ENCODE measurements around the gene CIAO2B.

CIAO2B gene

DNA sequence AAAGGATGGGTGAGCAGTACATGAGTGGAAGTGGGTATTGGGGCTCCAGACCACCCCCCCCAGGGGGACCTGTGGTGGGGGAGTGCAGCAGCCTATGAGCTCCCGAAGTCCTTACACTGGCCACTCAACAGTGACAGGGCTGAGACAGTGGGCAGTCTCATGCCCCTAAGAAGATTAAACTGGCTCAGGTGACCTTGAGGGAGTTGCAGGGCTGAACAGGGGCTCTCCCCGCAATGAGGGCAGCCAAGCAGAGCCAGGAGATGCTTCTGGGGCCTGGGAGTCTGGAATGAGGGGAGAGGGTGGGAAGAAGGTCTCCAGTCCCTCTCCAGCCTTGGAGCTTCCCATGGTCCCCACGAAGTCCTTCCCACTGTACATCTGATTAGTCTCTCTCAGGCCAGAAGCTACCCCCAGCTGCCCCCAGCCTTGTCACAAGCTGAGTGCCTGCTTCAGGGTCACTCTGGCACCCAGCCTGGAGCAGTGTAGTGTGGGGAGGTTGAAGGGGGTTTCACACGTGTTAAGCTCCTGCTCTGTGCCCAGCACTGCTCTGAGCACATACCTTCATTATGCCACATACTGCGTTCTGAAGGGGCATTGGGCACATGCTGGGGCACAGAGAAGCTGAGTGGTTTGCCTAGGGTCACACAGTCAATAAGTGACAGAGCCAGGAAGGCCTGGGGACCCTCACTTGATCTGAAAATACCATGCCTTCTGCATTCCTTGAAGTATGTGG is 14.5 kb downstream of the CIAO2B start:
- no peak for DNase-seq

DNA sequence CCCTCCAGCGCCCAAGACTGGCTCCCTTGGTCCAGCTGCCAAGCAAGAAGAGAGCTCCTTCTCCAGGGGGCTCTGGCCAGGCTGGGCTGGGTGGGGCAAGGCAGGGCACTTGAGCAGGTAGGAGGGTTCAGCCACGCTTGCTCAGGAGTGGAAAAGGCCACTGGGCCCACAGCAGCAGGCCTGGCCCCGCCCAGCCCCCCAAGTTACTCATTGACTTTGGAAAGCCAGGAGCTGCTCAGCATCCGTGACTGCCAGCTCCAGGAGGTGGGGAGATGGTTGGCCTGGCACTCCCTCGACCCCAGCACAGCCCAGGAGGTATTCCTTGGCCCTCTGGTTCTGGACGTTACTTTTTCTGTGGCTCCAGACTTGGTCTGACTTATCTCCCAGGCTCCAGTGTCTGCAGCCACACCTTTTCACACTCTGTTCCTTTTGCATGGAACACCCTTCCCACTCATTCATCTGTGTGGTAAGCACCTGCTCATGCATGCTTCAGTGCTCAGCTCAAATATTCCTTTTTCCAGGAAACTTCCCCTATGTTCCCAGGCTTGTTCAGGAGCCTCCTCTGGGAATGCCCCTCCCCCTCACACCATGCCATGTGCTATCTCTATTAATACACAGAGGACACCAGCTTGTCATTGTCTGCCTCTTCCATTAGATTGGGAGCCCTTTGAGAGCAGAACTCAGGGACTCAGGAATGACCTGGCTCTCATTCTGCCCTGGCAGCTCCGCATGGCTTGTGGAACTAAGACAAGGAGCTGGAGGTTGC is 15.2 kb downstream of the CIAO2B start, which contains the start of gene CDH16:
TSS of gene CDH16 (minus strand) at position 83 of the 766 bp plus-strand sequence. CDS start 820 bp downstream, outside the sequence.
- no peak for DNase-seq

DNA sequence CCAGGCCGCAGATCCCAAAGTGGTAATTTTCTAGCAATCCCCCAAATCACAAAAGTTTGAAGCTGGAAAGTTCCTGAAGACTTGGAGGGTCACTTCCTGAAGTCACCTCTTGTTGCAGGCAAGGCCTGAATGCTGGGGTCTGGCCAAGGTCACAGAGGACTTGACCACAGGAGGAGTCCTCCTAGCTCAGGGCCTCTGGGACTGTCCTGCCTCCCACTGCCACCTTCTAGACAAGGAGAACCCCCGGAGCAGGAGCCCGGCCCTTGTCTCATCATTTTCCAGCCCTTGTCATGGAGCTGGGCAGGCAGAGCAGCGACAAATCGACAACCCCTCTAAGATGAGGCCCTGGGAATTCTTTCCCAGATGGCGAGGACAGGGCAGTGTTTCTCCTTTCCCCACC is 15.8 kb downstream of the CIAO2B start:
- DNase-seq: no peak

DNA sequence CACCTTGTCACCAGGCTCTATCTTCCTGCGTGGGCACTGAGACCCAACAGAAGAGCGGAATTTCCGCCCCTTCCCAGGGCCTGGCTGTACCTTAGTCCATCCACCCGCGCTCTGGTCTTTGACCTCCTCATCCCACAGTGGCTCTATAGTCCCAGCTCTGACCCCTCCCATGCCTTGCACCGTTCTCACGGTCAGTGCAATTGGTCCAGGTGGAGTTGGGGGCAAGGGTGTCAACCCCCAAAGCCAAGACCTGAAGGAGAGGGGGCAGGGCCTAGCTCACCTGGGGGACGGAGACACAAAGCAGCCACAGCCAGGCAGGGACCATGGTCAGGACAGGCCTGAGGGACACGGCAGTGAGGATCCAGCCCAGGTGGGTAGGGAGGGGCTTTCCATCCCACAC is 16.5 kb downstream of the CIAO2B start:
- no peak for DNase-seq

DNA sequence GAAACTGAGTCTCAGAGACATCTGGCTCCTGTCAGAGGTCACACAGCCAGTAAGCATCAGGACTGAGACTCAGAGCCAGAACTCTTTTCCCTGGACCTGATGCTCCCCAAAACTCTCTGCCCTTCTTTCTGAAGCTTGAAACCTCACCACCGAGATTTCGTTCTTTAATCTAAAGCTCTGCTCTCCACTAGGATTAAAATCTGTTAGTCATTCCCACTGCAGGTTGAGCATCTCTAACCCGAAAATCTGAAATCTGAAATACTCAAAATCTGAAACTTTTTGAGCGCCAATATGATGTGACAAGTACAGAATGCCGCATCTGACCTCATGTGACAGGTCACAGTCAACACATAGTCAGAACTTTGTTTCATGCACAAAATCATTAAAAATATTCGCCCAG is 17.7 kb downstream of the CIAO2B start:
- DNase-seq: no peak

DNA sequence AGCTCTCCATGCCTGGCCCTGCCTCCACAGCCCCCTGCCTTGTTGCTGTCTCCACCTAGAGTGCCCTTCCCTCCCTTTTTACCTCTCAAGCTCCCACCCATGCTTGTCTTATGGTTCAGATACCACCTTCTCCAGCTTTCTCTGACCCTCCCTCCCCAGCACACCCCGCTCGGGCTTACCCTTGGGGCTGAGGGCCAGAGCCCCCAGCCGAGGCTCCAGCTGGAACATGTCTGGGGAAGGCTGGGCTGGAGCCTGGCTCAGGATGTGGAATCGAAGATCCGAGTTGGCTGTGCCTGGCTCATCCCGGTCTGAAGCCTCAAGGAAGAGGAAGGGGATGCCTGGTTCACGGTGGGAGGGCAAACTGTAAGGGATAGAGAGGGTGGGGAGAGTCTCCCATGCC is 19.2 kb downstream of the CIAO2B start:
- DNase-seq: no peak

DNA sequence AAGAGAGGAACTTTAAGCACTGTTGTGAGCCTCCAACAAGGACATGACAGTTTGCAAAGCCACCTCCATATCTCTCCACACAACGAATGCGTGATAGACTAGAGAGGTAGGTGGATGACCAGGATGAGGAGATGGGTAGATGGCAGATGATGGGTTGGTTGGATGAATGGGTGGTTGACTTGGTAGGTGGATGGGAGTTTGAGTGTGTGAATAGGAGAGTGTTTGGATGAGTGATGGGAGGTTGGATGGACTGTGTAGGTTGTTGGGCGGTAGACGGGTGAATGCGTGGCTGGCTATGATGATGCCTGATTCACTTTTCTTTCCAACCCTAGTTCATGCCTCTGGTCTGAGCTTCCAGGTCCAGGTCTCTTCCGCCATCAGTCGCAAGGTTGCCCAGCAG is 19.7 kb downstream of the CIAO2B start:
- no peak for DNase-seq

DNA sequence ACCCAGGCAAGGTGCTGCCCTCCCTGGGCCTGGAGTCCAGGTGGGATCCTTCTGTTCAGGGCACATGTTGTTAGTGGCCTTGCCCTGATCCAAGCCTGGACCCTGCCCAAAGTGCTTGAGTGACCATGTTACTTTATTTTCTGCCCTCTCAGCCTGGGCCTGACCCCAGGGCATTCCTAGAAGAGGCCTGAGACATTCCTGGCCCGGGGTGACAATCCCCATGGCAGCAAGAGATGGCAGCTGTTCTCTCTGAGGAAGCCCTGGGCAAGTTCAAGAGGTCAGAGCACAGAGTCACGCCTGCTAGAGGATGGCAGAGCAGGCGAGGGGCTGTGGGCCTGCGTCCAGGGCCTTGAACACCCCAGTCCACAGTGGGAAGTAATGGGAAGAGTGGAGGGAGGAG is 20.5 kb downstream of the CIAO2B start:
- DNase-seq: no peak

DNA sequence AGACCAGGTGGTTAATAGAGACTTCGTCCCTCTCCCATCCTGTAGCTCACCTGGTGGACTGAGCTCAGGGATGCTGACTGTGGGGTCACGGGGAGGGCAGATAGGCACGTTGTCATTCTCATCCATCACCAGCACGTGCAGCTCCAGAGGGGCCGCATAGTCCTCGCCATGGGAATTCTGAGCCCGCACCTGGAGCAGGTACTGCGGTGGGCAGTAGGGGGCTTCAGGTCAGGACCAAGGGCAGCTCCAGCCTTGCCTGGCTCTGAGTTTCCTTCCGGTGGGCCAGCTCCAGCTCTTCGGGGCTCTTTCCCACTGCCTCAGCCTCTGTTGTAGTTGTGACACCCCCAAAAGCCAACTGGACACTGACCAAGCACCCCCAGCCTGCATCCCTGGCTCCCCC is 21.1 kb downstream of the CIAO2B start:
- DNase-seq: no peak

DNA sequence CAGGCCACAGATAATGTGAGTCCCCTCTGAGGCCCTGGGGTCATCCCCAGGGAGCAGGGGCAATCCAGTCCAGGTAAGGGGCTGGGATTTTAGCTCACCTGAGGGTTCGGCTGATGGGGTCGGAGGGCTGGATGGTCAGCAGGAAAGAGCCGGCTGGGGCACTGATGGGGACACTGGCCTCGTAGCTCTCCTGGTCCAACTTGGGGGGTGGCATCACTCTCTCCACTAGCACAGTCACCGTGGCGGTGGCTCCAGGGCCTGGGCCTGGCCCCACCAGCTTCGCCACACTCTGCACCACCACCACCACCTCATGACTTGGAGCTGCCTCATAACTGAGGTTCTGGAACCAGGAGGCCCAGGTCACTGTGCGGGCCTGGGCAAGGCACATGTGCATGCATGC is 22.4 kb downstream of the CIAO2B start:
- DNase-seq: no peak

DNA sequence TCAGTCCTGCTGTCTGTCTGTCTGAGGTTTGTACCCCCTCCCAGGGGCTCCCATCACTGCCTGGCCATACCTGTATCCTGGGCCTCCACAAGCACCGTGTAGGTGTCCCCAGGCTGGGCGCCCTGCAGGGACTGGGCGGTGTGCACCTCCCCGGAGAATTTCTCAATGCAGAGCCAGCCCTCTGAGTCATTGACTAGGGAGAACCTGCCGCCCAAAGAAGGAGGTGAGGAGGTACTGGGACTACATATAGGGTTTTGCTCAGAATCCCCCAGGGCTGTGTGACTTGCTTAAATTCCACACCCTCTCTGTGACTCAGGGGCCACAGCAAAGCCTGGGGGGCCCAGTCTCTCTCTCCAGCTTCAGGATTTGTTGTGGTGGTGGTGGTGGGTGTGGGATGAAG is 23.1 kb downstream of the CIAO2B start:
- DNase-seq: no peak

DNA sequence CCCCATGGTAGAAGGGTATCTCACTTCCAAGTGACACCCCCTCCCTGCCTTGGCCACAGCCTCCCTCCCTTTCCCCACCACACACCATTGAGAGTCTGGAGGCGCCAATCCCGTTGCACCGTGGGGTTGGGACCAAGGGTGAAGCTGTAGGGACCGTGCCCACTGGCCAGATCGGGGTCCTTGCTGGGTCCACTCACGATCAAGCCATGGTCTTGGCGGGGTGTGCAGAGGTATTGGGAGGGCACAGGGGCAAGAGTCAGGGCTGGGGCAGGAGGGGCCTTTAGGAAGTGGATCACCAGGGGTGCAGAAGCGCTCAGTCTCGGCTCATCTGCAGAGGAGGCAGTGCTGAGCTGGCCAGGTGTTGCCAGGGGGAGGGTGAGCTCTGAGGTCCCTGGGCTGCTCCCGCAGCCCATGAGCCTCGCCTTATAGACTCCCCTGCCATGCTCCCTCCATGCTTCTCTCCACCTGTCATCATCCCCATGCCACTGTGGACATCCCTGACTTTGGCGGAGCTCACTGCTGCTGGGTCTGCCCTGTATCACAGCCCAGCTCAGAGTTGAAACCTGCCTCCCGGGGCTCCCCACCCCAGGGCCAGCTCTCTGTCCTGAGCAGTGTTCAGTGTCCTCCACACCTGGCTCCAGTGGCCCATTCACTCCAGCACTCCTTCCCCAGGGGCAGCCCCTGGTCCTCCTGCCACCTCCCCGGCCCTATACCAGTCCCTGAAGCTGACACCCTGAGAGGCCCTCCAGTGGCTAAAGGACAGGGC is 23.8 kb downstream of the CIAO2B start:
- DNase-seq: no peak

DNA sequence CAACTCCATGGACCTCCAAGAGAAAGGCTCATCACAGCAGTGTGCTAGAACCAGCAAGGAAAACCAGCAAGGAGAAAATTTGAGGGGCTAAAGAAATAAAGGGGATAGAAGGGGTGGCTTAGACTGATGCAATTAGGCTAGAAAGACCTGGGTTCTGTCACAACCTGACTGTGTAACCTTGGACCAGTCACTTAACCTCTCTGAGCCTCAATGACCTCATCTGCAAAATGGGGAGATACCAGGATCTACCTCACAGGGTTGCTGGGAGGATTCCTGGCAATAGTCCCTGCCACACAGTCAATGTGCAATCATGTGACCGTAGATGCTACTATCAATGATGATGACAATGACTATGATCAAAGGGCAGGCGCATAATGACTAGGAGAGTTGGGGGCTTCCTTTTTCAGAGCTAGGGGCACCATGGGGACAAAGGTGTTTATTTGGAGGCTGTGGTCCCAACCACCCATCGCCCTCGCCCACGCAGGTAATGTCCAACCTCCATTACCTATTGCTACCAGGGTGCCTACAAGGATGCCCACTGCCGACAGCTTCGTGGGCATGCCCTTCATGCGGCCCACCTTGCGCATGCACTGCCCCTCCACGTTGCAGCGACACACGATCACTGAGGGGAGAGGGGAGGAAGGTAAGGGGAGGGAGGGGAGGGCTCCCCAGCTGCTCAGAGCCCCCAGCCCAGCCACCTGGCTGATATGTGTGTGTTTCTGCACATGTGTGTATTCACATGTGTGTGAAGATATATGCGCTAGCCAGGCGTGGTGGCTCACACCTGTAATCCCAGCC is 25.2 kb downstream of the CIAO2B start:
- DNase-seq: no peak

DNA sequence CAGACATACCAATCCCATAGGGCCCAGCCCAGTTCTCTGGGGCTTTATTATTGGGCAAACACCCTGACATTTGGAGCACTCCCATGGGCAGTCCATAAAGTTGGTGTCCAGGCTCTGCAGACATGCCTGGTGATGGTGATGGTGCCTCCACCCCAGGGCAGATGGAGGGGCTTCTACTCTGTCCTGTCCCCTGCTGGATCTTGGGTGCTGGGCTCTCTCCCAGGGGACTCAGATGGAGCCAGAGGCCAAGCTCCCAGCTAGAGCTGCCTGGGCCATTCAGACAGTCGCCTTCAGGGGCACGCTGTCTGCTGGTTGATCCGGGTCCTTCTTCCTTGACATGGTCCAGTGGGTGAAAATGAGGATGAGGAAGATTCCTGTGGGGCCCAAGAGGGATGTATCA is 26.1 kb downstream of the CIAO2B start:
- DNase-seq: no peak

DNA sequence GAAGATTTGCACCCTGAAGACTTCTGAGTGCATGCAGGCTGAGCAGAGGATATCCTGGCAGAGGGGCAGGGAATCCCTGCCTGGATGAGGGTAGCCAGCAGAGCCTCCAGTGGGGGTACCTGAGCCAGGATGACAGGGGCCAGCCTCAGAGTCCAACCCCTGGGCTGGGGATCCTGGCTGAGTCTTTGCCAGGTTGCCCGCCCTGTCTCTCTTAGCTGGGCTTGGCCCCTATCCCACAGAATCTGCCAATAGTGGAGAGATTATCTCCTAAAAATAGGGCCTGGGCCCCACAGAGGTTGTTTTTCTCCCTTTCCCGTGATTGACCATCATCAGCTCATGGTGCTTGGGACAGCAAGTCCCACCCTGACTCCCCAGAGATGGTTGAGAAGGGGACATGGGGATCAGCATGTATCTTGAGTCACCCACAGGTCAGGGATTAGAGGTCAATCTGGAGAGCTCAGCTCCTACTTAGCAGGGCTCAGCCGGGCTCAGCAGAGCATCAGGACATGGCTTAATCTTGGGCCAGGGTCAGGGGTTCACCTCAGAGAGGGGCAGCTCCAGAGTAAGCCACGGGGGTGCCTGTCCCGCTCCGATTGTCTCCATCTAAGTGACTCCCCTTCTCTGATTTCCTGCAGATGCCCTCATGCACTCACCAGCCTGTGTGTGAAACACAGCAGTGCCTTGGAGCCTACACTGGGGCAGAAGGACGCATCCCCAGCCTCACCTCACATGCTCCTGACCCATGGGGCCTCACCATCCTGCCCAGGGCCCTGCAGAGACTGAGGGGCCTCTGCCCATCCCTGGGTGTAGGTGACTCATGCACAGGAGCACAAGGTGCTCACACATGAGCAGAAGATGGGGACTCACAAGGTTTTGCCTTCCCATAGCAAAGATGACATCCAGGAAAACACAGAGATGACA is 27.0 kb downstream of the CIAO2B start:
- DNase-seq: no peak

DNA sequence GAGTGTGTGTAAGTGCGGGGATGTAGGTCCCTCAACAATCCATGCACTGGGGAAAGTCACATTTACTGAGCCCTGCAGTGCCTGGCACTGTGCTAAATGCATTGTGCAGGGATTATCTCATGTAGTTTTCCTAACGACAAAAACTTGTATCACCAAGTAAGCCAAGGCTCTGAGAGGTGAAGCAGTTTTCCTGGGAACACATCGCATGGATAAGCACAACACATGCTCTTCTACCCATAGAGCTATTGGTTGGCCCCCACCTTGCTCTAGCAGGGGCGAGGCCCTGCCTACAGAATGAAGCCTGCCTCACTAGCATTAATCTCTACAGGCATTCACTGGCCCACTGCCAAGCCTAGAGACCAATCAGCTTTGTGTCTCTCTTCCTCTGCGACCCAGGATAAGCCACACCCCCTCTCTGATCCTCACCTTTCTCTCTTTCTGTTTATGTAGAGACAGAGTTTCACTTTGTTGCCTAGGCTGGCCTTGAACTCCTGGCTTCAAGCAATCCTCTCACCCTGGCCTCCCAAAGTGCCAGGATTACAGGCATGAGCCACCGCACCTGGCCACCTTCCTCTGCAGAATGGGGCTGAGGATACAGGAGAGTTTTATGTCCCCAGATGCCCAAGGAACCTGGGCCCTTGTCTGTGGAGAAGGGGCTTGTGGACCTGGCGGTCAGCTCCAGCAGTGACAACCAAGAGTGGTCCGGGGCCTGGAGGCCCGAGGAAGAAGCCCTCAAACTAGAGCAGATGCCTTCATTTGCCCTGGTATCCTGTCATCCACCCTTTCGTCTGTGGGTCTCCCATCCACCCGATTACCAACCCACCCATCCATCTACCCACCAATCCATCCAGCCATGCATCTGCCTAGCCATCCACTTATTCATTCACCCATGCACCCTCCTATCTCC is 28.3 kb downstream of the CIAO2B start:
- no peak for DNase-seq

DNA sequence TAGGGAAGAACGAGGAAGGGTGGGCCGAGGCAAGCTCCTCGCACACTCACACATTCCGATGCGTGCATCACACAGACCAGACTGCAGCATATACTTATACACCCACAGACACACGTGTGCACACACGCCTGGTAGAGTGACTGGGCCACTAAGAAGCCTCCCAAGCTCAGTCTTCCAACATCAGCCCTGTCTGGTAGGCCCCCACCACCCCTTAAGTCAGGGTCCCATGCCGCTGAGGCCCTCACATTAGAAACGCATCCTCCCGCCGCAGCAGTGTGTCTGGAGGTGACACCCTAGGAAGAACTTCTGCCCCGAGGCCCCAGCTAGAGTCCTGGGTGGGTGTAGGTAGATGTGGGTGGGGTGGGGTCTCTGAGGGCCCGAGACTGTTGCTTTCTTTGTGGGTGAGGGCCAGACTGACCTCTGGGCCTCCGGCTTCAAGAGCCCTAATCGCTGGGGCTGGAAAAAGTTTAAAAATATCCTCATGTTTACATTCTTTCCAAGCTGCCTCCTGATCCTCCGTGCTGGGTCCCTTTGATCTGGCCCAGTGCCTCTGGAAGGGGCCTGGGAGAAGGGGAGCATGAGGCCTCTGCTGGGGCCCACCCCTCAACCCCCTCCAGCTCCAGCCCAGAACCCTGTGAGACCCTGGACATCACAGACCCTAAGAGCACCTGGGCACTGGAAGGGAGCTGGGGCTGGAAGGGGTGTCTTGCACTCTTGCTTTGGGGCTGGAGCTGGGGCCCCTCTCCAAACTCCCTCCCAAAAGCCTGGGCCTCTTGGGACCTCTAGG is 29.2 kb downstream of the CIAO2B start:
- DNase-seq: no peak

DNA sequence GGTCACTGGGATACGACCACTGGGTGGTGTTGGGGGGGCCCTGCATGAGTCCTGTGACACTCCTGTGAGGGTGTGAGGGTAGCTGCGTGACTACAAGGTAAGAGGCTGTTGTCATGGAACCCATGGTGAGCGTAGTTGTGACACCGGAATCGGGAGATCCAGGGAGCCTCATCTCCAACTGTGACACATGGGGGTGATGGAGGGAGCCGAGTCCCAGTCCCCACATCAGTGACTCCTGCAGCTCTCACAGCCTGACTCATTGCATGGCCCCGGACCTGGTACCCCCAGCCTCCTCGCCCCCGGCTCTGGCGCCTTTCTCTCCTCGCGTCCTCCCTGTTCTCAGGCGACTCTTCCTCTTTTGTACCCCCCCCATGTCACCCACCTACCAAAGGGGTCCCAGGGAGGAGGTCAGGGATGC is 29.8 kb downstream of the CIAO2B start:
- DNase-seq: no peak

DNA sequence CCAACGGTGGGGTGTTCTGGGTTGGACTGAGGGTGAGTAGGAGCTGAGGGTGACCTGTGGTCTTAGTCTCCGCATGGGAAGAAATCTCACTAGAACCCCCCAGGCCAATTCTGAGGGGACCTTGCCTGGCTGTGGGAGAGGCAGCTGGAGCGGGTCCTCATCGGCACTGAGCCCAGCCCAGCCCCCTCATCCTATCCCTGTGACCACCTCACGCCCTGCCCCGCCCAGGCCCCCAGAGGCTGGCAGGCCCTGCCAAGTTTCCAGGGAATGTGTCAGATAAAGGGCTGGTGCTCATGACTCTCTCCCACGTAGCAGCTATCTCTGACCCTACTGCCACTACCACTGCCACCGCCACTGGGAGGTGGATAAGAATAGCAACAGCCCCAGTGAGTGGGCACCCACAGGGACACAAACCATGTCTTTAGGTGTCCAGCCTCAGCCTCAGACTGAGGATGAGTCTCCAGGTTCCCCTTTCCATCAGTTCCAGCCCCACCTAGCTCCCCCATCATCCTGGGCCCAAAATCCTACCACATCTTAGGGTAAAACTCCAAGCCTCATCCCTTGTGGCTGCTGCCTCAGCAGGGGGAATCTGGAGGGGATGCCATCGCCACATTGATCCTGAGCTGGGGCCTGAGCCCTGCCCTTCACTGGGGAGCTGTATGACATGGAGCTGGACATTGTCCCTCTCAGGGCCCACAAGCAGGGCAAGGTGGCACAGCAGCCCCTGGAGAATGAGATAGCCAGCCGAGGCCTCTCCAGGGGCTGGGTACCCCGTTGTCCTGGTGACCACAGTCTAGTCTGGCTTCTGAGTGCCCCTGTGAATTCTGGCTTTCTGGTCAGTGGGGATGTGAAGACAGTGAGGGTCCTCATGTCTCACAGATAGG is 30.4 kb downstream of the CIAO2B start:
- no peak for DNase-seq

All from GOT3 (cell line).